GM21619 (cell line): ENCODE measurements around the gene YIPF5.

Experiments
- ATAC-seq: cut with Tn5 transposase; IDR thresholded peaks from one replicate; pipeline ENCODE4 v1.9.1; 2021; ENCODE audit not compliant: unreplicated experiment

The YIPF5 gene

DNA sequence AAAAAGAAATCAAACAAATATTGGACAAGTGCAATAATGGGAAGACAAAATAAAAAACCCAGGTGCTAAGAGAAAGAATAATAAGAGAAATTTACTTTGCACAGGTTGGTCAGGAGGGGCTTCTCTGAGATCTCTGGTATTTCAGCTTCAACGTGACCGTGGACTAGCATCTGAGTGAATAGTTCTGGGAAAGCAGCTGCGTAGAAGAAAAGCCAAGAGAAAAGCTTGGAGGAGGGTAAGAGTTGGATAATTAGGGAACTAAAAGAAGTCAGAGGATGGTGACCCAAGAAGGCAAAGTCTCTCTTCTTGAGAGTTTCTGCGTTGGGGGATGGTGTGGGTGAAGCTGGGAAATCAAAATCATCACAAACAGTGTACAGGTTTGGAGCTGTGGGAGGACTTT lies 41.6 kb downstream of the YIPF5 start:
- ATAC-seq, result no peak

DNA sequence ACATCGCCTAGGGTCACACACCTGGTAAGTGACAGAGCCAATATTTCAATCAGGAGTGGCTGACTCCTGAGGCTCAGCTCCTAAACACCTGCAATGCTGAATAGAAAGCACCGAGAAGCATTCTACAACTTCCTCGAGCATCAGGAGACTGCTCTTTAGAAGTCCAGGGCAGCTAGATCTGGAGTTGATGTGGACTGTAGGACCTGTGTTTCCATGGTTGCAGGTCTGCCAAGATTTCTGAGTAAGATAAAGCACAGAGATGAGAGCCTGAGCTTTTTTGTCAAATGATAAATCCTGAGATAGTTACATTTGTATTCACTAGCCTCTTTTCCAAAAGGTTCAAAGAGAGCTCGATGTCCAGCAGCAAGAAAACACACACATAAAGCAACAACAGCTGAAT lies 43.8 kb downstream of the YIPF5 start:
- ATAC-seq, result no peak

DNA sequence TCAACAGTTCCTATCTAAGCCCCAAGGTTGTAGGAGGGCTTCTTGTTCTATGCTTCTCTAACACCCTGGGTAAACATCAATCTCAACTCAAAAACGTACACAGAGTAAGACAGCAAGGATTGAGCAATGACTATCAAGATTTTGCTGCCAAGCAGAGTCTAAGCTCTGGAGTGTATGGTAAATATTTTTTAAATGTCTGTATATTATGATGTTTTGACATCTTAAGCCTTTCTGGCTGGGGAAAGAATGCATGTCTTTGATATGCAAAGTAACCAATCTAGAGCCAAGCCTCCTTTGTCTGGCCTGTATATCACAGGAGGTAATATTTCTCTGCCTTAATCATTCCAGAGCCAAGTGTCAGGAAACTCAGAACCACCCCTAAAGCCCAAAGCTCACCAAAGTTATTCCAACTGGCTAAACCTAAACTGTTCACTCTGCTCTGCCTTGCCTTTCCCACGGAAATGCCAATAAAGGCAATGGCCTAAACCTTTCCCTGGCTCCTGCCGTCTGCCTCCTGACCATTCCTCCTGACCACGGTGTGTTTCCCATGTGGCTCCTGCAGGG lies 45.2 kb downstream of the YIPF5 start:
- ATAC-seq, result no peak

DNA sequence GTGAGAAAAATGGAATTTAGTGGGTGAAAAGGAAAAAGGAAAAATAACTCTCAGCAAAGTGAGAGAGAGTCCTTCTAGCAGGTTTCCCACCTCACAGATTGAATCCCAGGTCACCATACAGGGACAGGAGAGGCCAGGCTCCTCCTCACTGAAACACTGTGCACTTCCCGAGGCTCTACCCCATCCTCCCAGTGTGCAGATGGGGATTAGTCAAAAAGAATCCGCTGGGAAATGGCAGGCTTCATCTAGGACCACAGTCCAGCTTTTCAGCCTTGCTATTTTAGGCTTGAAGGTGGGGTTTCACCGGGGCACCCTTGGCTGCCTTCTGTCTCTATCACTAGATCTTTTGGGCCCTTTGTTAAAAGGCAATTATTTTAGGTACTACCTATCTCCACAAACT lies 47.8 kb downstream of the YIPF5 start:
- ATAC-seq, result no peak

DNA sequence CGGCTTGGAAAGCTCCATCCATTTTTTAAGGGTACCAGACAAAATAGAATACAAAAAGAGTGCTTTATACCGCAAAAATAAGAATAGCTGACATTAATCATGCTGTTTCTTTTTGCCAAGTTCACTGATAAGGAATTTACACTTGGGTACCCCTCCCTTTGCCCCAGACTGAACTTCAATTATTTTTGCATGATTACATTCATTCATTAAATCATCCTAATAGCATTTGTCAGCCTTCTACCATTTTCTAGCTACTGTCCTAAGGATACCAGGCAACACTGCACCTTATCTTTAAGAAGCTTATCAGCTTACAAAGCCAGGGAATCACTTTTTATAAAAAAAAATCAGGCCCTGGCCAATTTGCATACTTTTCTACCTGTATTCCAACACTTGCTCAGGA lies 48.4 kb downstream of the YIPF5 start:
- ATAC-seq, result no peak

DNA sequence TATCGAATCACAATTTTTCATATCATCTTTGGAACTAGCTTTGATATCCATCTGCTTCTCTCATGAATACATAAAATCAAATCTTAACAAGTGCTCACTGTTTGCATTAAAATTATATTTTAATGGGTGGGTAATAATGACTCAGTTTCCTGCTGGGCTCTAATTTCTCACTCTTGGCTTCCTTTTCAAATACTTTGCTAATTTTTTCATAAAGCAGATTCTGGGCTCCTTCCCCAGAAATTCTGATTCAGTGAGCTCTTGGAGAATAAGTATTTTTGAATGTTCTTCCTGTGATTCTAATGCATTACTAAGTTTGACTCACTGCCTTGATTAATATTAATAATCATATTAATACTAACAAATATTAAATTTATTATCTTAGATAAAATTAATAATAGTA lies 48.9 kb downstream of the YIPF5 start:
- no peak for ATAC-seq

DNA sequence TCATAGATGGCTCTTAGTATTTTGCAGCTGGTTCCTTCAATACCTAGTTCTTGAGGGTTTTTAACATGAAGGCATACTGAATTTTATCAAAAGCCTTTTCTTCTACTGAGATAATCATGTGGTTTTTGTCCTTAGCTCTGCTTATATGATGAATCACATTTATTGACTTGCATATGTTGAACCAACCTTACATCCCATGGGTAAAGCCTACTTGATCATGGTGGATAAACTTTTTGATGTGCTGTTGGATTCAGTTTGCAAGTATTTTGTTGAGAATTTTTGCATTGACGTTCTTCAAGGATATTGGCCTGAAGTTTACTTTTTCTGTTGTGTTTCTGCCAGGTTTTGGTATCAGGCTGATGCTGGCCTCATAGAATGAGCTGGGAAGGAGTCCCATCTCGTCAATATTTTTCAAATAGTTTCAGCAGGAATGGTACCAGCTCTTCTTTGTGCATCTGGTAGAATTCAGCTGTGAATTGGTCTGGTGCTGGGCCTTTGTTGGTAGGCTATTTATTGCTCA lies 49.7 kb downstream of the YIPF5 start:
- ATAC-seq, result no peak

DNA sequence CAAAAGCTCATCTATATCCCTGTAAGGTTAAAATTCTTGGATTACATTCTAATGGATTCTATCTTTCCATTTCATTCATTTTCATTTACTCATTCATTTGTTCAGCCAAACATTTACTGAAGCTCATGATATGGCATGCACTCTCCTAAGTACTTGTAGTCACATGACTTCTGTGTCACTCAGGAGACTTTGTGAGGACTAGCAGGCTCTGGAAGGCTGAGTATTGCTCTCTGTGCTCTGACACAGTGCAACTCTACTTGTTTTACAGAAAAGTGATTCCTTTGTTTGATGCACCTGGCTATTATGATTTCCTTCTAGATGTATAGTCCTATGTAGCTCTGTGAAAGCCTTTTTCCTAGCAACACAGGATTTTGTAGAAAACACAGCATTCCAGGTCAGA lies 53.0 kb downstream of the YIPF5 start:
- ATAC-seq, result no peak

DNA sequence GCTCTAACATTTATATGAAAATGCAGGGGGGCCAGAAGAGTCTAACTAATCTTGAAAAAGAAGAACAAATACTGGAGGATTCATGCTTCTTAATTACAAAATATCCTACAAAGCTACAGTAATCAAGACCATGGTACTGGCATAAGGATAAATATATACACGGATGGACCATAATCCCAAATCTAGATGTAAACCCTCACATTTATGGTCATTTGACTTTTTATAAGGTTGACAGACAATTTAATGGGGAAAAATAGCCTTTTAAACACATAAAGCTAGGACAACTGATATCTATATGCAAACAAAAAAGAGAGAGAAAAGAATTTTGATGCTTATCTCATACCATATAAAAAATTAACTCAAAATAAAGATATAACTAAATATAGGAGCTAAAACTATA lies 55.9 kb downstream of the YIPF5 start:
- no peak for ATAC-seq
